Gastroesophageal sphincter (tissue), 3 donors: ENCODE measurements around the gene CD209.

Experiments
- CTCF ChIP-seq, 4 experiments: fragments of 200-600 bp in 2 of 4; fragments of 450-650 bp in 2 of 4; sonication (generic) in 1 of 4; IDR thresholded peaks; one replicate each; pipeline ENCODE4 v1.5.1; 2017 to 2019; ENCODE audit warnings: antibody characterized with exemption in 4 of 4, mild to moderate bottlenecking in 2 of 4, moderate library complexity in 2 of 4
- POLR2A ChIP-seq, 2 donors: fragments of 450-650 bp; IDR thresholded peaks; one replicate each; pipeline ENCODE4 v1.6.1; 2017; ENCODE audit warnings: antibody characterized with exemption in 2 of 2, mild to moderate bottlenecking in 2 of 2, moderate library complexity in 1 of 2

GRCh38 chr19:7744199-7744786 lies 3.0 kb downstream of the CD209 start:
- TF ChIP-seq CTCF (IDR thresholded peaks at IDR 0.05) (no peak), POLR2A (IDR thresholded peaks at IDR 0.05) (no peak)
